Esophagus mucosa (tissue), 1 donor: Measurements from ENCODE around the gene MOB4. TPM values are rescaled to one million over a fixed set of nuclear protein-coding genes. Genes with fewer than 3 reads are reported as not detected.

Experiments used
- ATAC-seq: fragments of 200-7000 bp; cut with Tn5 transposase; one replicate; pipeline ENCODE4 v1.9.1; 2020
- total RNA-seq: library from RNA; stranded (reverse); gene quantifications from one replicate; pipeline ENCODE4 v1.2.4, GENCODE V29; 2023
- donor health status: DM: yes; HTN: yes; CAD: no.

MOB4 gene
- total RNA-seq, 1 donor from 2014 or later, result 17.5 TPM

DNA sequence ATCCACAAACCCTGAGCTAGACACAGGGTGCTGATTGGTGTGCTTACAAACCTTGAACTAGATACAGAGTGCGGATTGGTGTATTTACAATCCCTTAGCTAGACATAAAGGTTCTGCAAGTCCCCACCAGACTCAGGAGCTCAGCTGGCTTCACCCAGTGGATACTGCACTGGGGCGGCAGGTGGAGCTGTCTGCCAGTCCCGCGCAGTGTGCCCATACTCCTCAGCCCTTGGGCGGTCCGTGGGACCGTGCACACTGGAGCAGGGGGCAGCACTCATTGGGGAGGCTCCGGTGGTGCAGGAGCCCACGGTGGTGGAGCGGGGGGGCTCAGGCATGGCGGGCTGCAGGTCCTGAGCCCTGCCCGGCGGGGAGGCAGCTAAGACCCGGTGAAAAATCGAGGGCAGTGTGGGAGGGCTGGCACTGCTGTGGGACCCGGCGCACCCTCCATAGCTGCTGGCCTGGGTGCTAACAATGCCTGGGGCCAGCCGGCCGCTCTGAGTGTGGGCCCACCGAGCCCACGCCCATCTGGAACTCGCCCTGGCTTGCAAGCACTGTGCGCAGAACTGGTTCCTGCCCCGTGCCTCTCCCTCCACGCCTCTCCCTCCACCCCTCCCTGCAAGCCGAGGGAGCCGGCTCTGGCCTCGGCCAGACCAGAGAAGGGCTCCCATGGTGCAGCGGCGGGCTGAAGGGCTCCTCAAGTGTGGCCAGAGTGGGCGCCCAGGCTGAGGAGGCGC is 75.6 kb downstream of the MOB4 start:
- peak; percentile 98 for ATAC-seq

DNA sequence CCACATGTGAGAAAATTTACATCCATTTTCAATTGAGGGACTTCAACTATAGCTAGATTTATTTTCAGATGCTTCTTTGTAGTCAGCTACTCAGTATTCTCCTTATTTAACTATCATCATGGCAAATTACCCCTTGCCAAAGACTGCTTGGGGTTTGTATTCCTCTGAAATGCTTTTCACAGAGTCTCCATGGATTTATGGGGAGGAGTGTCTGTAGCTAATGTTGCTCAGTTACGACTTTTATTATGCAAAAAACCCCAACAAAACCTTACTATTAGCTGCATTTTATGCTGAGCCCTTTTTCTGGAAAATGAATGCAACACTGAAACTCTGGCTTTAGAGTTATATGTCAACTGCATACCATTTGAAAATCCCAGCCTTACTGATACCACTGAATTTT is 80.9 kb downstream of the MOB4 start:
- ATAC-seq, result no peak

DNA sequence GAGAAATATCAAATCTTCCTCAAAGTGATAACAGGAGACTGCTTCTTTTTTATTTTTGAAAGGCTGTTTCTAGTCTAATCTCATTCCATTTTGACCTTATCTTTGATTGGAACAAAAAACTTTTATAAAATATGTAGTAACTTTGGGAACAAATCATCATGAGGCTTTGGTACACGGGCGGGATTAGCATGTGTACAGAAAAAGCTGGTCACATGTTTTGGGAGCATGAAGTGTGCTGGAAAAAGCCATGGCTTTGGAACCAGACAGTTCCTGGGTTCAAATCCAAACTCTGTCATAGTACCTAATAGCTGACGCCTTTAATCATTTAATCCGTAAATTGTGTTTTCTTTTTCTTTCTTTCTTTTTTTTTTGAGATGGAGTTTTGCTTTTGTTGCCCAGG is 81.3 kb downstream of the MOB4 start:
- no peak for ATAC-seq

DNA sequence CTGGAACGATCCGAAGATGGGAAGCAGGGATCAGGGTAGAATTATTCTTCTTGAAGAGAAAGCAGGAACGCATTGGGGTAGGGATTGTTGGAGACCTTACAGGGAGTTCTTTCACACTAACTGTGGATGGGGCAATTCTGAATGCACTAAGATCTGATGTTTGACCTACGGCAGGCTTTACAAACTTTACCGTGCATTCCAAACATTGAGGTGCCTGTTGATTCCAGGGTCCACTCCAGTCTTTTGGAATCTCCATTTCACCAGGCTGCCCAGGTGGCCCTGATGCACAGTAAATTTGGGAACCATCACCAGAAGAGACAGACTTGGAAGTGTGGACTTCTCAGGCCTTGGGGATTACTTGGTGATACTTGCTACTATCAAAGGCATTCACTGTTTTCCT is 82.6 kb downstream of the MOB4 start:
- ATAC-seq, result no peak

DNA sequence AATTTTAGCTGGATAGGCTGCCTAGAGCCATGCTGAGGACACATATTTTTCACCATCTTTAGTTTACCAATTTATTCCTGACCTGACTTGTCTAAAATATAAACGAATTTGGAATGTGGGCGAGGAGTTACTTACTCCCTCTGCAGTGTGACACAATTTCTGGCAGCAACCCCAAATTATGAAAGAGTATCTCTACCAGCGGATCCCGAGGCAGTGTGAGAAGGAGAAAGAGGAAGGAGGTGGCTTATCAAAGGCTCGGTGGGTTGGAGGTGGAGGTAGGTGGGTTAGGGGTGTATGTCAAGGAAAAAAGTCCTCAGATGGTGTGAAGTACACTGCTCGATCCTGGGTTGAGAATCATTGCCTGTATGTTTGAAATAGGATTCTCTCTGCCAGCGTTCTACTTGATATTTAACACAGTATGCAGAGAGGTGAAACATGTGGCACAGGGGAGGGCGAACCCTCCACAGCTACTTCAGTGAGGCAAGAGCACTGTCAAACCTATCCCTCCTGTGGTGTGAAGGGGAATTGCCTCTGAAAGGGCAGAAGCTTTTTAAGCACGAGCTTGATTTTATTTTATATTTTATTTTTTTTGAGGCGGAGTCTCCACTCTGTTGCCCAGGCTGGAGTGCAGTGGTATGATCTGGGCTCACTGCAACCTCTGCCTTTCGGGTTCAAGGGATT is 83.6 kb downstream of the MOB4 start:
- peak; percentile 92 for ATAC-seq

DNA sequence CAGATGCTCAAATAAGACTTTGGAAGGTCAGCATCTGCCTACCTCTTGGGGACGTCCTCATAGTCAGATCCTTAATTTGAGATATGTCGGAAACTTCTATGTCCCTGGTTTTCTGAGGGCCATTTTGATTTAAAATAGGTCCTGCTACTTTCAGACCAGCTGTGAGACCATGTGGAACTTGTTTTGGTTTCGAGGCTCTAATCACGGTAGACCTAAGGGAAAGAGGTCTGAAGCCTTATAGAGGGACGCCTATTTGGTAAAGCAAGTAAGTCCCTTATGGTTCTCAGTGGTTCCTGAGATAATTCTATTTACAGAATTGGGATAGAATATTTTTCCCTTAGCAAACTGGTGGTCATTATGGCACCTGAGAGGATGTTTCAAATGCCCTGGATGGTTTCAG is 84.4 kb downstream of the MOB4 start:
- no peak for ATAC-seq

DNA sequence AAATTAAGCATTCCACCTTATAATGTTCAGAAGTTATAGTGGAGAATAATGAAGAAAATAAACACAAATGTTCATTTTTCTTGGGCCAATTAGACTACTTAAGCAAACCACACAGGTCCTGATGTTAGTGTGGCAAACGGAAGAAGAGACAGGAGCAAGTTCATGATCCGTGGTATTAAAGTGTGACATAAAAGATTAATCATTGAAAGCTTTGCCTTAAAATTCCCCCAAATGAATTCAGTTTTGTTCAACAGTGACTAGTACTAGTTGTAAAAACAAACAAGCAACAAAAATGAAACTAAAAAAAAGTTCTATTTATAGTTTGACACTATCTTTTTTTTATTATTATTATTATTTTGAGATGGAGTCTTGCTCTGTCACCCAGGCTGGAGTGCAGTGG is 85.9 kb downstream of the MOB4 start:
- ATAC-seq, result no peak

Other genes with a start within 250 kb of the MOB4 start
- 6.8 TPM for gene ANKRD44, start 205.3 kb upstream of the MOB4 start, total RNA-seq
- 113 TPM for gene SF3B1, start 81.0 kb upstream of the MOB4 start, total RNA-seq
- 12.8 TPM for gene COQ10B, start 62.5 kb upstream of the MOB4 start, total RNA-seq
- 127 TPM for gene HSPD1, start 16.2 kb upstream of the MOB4 start, total RNA-seq
- 63.5 TPM for gene HSPE1, start 15.7 kb upstream of the MOB4 start, total RNA-seq
- 1.5 TPM for gene RFTN2, start 159.5 kb downstream of the MOB4 start, total RNA-seq
- 5.7 TPM for gene MARS2, start 189.3 kb downstream of the MOB4 start, total RNA-seq